Measurements from ENCODE around the gene MTPN. TPM values are rescaled to one million over a fixed set of nuclear protein-coding genes. Genes with fewer than 3 reads are reported as not detected.

The MTPN gene
- total RNA-seq, 2 experiments from 2014 or later: 108 to 115 TPM

DNA sequence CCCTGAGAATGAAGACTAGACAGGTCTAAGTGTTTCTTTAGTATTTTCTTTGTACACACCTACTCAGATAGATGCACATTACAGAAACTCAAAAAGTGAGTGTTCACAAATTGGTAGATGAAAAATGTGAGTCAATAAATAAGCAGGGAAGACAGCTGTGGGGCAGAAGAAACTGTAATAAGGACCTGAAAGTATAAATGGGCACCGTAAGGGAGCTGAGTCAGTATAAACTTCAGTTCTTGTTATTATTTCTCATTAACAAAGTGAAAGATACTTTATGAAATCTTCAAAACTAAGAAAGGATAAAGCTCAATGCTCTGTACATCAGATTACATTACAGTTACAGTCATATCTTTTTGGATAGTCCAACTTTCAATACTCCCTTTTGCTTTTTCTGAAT lies 2.5 kb downstream of the MTPN start:
- intact Hi-C loops (cut with micrococcal nuclease): no loop called here
- no peaks in the 10 kb centered on the region for H3K27me3 Mint-ChIP-seq

DNA sequence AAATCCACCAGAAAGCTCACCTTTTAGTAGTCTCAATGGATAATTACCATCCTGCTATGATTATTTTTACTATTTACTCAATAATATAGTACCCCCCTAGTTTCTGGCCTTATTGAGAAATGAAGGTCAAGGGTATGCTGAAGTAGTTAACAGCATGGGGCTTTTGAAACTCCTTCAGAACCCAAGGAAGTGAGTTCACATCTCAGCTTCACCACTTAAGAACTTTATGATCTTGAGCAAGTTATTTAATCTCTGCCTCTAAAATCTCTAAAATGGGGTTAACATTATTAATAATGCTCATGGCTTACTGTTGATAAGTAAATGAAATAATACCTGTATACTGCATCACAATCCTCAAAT lies 5.8 kb downstream of the MTPN start:
- TF ChIP-seq, protein P1, sequence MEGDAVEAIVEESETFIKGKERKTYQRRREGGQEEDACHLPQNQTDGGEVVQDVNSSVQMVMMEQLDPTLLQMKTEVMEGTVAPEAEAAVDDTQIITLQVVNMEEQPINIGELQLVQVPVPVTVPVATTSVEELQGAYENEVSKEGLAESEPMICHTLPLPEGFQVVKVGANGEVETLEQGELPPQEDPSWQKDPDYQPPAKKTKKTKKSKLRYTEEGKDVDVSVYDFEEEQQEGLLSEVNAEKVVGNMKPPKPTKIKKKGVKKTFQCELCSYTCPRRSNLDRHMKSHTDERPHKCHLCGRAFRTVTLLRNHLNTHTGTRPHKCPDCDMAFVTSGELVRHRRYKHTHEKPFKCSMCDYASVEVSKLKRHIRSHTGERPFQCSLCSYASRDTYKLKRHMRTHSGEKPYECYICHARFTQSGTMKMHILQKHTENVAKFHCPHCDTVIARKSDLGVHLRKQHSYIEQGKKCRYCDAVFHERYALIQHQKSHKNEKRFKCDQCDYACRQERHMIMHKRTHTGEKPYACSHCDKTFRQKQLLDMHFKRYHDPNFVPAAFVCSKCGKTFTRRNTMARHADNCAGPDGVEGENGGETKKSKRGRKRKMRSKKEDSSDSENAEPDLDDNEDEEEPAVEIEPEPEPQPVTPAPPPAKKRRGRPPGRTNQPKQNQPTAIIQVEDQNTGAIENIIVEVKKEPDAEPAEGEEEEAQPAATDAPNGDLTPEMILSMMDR (IDR thresholded peaks at IDR 0.05): no peak
- no peak for DNase-seq
- H3K27ac Mint-ChIP-seq: no peak overlapping the region
- no peaks in the 10 kb centered on the region for H3K9me3 Mint-ChIP-seq
- H3K27me3 Mint-ChIP-seq: no peaks in the 10 kb centered on the region
- ChIA-PET POLR2A (no interaction called here), CTCF (no interaction called here)
- ATAC-seq: no peak
- H3K36me3 Mint-ChIP-seq (ENCODE audit: low read depth): peaks cover 42% of the 10 kb centered on the region
- intact Hi-C loops (cut with micrococcal nuclease): no loop called here
- H3K4me3 Mint-ChIP-seq: no peak overlapping the region
- H3K4me1 Mint-ChIP-seq (ENCODE audit: low read depth): peaks cover 80% of the 10 kb centered on the region

More for the DNA sequence above, 2.5 kb downstream of the MTPN start:
- ChIA-PET CTCF (no interaction called here), POLR2A (no interaction called here)
- ATAC-seq (no peak), DNase-seq (no peak)
- peaks cover 68% of the 10 kb centered on the region for H3K4me1 Mint-ChIP-seq (ENCODE audit: low read depth)
- TF ChIP-seq, protein P1 (IDR thresholded peaks at IDR 0.05): no peak
- peak overlapping the region; percentile 41 for H3K4me3 Mint-ChIP-seq
- no peak overlapping the region for H3K27ac Mint-ChIP-seq
- H3K9me3 Mint-ChIP-seq: no peaks in the 10 kb centered on the region
- peaks cover 21% of the 10 kb centered on the region for H3K36me3 Mint-ChIP-seq (ENCODE audit: low read depth)

DNA sequence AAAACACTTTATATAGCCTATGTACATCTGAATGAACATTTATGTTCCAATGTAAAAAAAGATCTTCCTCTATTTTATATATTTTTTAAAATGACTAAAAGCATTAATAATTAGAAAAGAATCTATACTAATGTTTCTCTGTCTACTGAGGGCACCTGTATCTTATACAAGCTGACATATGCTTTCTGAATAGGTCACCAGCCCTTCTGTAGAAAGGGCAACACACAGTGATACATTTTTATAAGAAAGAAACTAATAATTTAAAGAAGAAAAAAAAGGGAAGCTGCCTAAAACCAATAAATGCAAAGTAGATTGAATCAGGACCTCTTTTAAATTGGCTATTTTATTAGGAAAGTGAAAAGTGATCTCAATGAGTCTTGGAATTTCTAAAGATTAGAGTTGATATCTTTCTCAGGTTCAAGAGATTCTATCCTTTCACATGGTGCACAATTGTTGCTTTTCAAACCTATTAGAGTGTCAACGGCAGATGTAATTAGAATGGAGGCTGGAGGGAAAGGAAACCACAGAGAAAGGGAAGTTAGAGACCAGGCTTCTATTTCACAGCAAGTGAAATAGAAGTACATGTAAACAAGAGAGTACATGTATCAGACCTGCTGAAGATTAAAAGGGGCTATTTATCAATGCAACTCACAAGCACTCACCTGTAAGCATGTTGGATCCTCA lies 6.3 kb downstream of the MTPN start:
- TF ChIP-seq, protein P1 (IDR thresholded peaks at IDR 0.05): no peak
- DNase-seq (no peak), ATAC-seq (no peak)
- Mint-ChIP-seq H3K27me3 (no peaks in the 10 kb centered on the region), H3K36me3 (ENCODE audit: low read depth) (peaks cover 43% of the 10 kb centered on the region), H3K9me3 (no peaks in the 10 kb centered on the region), H3K4me1 (ENCODE audit: low read depth) (peaks cover 80% of the 10 kb centered on the region), H3K4me3 (no peak overlapping the region), H3K27ac (no peak overlapping the region)
- intact Hi-C loops (cut with micrococcal nuclease): no loop called here
- POLR2A ChIA-PET: no interaction called here
- CTCF ChIA-PET: no interaction called here

DNA sequence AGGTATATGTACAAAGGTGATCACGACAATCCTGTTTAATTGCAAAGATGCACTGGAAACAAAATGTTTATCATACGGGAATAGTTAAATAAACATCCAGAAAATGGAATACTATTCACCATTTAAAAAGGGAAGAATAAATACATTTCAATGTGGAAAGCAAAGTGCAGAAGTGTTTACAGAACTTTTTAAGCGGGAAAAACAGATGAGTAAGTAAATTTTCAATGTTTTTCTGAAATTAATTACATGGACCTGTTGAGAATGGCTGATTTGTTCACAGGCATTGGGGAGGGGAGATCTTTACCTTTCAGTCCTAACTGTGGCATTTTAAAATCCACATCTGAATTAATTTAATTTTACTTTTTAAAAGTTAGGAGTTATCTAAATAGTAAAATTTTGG lies 7.1 kb downstream of the MTPN start:
- no peaks in the 10 kb centered on the region for H3K9me3 Mint-ChIP-seq
- POLR2A ChIA-PET: no interaction called here
- no peak overlapping the region for H3K27ac Mint-ChIP-seq
- no peak for ATAC-seq
- H3K4me1 Mint-ChIP-seq (ENCODE audit: low read depth): peaks cover 77% of the 10 kb centered on the region
- TF ChIP-seq, protein P1 (IDR thresholded peaks at IDR 0.05): no peak
- intact Hi-C loops (cut with micrococcal nuclease): no loop called here
- no peak for DNase-seq
- H3K27me3 Mint-ChIP-seq: no peaks in the 10 kb centered on the region
- CTCF ChIA-PET: no interaction called here
- H3K4me3 Mint-ChIP-seq: no peak overlapping the region
- peaks cover 43% of the 10 kb centered on the region for H3K36me3 Mint-ChIP-seq (ENCODE audit: low read depth)

DNA sequence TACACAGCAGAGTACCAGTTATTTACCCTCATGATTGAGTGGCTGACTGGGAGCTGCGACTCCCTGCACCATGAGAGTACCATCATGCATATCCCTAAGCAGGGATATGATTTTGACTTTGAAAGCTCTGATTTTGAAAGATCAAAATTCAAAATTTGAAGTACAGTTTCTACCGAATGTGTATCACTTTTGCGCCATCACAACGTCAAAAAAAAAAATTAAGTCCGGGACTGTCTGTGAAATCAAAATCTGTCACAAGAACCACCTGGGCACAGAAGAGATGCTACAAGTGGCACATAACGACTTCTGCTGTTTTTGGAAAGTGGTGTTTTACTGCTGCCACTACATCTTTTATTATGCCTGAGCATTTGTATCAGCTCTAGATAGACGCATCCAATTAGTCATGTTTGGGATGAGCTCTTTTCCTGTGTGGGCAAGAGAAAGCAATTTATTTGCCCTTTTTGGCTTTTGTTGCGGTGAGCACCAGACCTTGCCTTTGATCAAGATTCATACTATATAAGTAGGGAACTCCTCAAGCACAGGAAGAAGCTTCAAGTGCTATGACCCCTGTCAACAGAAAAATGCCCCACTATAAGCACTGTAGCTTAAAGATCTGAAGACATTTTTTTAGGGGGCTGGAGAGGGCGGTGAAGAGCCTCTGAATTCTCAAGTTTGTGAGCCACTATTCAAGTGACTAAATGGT lies 10.7 kb downstream of the MTPN start:
- no peaks in the 10 kb centered on the region for H3K27me3 Mint-ChIP-seq
- intact Hi-C loops (cut with micrococcal nuclease): no loop called here
- DNase-seq (peak; percentile 36), ATAC-seq (peak; percentile 79)
- H3K4me1 Mint-ChIP-seq (ENCODE audit: low read depth): peaks cover 73% of the 10 kb centered on the region
- no peaks in the 10 kb centered on the region for H3K9me3 Mint-ChIP-seq
- TF ChIP-seq, protein P1 (IDR thresholded peaks at IDR 0.05): no peak
- ChIA-PET POLR2A (interaction anchor here (1.0 to 1.3 kb wide), 2 partner anchors 10 to 29 kb away, joined by 3 to 6 read pairs; no protein-coding TSS in a partner anchor), CTCF (interaction anchor here (0.6 to 1.7 kb wide), 9 partner anchors 9 to 166 kb away, joined by 3 to 6 read pairs (median 3); partner anchors contain the start of gene MTPN)
- peaks cover 31% of the 10 kb centered on the region for H3K36me3 Mint-ChIP-seq (ENCODE audit: low read depth)
- H3K4me3 Mint-ChIP-seq: no peak overlapping the region
- no peak overlapping the region for H3K27ac Mint-ChIP-seq

Data from activated CD8-positive, alpha-beta T cell treated with anti-CD3 and anti-CD28 coated beads for 36 hours (primary cell).